HG02938 (cell line): ENCODE results near the gene POLE4.

Experiments used
- ATAC-seq: cut with Tn5 transposase; IDR thresholded peaks from one replicate; pipeline ENCODE4 v1.9.1; 2021; ENCODE audit warnings: mild to moderate bottlenecking, moderate library complexity; ENCODE audit not compliant: unreplicated experiment

Gene POLE4, protein sequence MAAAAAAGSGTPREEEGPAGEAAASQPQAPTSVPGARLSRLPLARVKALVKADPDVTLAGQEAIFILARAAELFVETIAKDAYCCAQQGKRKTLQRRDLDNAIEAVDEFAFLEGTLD

DNA sequence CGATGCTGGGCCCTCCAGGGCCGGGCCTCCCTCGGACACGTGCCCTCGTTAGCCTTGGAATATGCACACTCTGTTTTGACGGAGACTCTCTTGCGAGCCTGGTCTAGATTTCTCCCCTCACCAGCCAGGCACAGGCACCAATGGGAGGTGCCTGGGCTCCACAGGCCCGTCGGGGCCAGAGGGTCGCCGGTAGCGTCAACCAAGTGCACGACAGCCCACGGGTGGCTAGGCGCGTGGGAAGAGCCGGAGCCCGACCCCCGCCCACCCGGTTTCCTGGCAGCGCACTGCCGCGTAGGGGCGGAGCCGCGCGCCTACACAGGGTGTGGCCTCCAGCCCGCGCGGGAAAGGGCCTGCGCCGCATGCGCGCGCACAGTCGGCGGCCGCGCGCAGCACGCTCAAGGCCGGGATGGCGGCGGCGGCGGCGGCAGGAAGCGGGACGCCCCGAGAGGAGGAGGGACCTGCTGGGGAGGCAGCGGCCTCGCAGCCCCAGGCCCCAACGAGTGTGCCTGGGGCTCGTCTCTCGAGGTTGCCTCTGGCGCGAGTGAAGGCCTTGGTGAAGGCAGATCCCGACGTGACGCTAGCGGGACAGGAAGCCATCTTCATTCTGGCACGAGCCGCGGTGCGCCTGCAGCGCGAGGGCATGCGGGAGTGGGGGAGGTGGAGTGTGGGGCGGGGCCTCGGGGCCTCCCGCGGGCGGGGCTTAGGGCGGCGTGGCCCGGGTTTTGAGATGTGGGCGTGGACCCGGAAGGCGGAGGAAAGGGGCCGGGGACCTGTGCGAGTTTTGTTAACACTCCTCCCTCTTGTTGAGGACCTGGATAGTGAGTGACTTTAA, at the start of gene POLE4:
TSS of gene POLE4 (plus strand) at position 370 of the 832 bp plus-strand sequence. CDS start at position 407, 37 bp downstream.
- ATAC-seq: peak; percentile 93

DNA sequence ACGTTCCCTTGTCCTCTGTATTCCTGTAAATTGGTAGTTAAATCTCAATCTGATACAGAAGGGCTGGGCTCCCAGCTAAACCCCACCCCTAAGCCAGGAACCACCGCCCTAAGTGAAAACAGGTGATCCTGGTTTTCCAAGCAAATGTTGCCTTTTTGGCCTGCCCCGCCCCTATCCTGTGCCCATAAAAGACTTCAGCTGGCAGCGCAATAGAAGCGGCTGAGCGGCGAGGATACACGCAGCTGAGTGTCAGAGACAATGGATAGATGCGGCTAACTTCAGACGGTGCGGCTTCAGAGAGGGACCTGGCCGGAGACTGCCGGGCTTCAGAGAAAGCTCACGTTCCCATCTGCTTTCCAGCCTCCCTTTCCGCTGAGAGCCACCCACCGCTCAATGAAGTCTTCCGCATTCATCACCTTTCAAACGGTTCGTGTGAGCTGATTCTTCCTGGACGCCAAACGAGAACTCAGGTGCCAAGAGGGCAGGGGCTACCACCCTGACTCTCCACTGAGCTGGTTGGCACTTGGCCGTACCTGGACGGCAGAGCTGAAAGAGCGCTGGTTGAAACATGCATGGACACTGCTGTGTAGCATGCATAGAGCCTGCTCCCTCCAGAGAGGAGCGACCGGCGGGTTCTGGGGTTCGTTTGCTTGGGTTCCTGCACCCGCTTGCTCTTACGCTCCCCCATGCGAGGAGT, 49.5 kb upstream of the POLE4 start:
- no peak for ATAC-seq

DNA sequence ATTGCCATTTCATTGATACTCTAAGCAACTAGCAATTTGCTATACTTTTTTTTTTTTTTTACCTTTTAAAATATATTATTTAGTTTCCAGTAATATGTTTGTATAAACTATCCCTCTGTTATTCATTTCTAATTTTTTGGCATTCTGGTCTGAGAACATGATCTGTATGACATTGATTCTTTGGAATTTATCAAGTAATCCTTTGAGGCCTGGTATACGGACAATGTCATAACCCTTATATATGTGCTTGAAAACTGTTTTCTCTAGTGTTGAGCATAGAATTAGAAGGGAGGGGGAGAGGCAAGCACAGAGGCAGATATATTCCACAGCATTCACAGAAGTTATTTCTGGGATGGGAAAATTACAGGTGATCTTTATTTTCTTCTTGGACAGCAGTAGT, 48.2 kb upstream of the POLE4 start:
- no peak for ATAC-seq

DNA sequence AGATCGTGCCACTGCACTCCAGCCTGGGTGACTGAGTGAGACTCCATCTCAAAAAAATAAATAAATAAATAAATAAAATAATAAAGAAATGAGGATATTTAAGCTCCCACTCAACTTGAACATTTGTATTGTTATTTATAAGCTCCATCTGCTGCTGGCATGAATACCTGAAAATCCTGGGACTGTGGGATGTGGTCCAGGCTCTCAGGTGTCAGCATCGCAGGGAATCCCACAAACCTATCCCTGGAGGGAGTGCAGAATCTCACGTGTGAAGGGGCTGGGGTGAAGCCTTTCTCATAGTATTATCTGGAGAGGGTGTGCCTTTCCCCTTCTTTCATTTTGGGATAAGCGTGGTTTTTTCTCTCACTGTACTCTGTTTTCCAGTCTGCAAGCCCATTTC, 47.4 kb upstream of the POLE4 start:
- no peak for ATAC-seq

DNA sequence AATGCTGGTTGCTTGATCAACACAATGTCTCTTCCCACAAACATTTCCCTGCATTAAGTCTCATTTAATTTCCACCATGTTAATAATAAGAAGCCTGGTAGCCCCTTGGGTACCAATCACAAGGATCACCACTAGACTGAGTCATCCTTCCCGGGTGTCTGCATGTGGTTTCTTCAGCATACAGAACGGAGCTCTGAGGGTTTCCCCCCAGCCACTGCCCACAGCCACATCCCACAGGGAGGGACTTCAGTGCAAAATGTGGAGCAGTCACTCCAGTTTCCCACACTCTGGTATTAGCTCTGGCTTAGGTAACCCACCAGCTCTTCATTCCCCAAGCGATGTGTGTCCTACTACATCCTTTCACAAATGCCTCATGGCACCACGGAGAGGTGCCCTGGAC, 42.7 kb upstream of the POLE4 start:
- ATAC-seq: no peak

DNA sequence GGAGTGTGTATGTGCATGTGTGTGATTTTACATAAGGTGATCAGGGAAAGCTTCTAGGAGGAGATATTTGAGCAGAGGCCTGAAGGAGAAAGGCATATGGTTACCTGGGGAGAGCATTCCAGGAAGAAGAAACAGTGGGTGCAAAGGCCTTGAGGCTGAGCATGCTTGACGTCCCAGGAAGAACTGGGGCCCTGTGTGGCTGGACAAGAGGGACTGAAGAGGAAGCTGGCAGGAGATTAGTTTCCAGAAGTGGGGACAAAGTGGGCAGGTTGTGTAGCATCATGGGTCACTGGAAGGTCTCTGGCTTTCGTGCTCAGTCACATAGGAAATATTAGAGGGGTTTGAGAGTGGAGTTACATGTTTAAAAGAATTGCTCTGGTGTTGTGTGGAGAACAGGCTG, 42.0 kb upstream of the POLE4 start:
- no peak for ATAC-seq

DNA sequence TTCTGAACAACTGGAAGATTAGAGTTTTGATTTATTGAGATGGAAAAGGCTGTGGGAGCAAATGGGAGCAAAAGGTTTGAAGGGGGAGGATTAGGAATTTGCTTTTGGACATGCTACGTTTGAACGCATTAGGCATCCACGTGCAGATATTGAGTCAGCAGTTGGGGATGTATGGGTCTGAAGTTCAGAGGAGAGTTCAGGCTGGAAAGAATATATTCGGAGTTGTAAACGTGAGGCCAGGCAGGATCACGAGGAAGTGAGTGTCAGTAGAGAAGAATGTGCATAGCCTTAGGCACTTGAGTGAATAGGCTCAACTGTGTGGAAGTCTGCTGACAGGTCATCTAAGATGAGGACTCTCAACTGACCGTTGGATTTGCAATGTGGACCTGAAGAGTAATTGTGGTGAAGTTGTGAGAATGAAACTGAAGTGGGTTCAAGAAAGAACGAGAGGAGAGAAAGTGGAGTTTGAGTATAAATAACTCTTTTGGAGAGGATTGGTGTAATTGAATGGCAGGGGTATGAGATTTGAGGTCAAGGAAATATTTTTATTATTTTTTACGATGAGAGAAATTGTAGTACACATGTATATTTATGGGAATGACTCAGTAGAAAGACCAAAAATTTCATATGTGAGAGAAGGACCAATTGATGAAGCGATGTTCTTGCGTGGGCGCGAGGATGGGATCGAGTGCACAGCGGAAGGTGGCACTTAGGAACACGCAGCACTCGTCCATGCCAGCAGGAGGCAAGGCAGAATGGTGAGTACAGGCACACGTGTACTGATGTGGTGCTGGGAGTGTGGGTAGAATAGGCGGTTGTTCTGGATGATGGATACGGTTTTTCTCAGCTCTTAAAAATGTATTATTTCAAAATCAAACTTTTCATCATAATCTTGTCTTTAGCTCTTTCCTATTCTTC, 40.5 kb upstream of the POLE4 start:
- no peak for ATAC-seq

DNA sequence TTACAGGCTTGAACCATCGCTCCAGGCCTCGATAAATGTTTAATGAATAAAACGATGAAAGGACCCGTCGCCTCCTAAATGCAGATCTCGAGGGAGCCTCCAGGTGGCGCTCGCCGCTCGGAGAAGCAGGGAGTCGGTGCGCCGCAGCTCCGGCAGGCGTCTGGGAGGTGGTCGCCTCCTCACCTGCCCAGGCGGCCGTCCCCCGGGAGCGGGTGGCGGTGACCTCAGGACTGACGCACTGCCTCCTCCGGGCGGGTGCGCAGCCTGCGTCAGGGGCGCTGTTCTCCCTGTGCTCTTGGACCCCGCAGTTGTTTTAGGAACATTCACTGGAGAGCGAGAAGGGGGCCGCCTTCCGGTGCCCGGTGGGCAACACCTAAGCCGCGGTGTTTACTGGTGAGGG, 38.6 kb upstream of the POLE4 start:
- ATAC-seq: peak; percentile 65

DNA sequence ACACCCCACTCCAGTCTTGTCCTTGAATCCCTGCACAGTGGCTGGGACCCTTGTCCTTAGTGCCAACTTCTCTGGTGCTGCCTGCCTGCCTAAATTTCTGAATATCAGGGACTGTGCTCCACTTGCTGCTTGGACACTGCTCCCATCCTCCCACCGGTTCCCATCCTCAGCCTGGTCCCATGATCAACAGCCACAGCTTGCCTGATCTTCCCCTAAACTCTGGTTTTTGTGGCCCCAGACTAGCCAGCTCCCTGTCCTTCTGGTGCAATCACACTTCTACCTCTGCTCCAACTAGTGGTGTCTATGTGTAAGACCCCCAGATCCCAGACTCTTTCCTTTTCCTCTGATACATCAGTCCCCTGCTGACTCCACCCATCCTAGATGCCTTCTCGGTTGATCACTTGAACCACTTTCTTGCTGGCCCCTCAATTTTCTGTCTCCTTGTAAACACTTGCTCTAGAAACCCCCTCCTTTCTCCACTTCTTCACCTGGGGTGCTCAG, 37.2 kb upstream of the POLE4 start:
- no peak for ATAC-seq

DNA sequence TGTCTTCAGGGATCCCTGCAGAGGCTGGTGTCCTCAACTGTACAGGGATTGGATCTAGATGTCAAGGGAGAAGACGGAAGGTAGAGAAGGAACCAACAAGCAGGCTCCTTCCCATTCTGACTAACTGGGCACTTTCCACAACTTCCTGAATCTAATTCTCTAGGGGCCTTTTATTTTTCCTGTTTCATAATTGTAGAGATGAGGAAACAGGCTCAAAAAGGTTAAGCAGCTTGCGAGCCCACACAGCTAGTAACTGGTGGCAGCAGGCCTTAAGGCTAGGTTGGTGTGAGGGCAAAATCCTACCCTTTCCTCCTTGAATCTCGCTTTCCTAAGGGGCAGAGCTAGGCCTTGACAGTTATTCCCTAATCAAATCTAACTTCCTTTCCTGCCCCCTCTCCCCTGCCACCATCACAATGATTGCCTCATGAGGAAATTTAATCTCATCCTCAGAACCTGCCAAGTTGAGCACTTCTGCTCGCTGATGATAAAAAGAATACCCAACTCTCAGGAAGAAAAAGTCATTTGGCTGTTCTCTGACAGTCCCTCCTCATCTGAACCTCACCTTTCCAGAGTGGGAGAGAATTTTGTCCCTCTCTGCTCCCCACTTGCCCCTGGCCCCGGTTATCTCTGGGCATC, 35.7 kb upstream of the POLE4 start:
- no peak for ATAC-seq

DNA sequence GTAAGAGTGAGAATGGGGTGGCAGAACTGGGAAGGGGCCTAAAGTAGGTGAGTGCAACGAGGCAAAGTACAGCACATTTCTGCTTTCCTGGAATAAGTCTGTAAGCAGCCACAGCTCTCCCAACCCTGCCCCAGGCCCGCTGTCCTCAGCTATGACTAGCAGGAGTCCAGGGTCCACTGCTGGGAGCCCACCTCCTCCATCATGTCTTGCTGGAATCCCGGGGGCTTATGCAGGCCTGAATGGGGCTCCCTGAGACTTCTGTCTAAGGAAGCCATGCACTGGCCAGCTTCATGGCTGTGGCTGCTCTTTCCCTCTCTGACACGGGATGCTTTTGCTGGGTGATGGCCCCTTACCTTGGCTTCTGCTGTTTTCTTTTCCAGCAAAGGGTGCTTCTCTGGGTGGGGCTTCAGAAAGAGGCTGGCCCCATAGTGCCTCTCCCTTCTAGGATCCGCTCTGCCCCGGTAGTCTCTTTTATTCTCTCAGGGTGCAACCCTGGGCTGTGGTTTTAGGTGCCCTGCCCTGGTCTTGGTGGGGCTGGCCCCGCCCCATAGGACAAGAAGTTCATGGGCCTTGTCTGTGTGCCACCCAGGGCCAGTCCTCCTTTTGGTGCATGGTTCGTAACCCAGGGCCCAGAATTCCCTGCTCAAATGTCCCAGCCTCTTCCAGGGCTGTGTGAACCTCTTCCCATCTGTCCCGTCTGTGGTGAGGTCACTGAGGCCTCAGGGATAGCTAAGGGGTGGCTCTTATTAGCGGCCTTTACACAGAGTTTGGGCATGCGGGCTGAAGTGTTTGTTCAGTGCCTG, 33.8 kb upstream of the POLE4 start:
- no peak for ATAC-seq

DNA sequence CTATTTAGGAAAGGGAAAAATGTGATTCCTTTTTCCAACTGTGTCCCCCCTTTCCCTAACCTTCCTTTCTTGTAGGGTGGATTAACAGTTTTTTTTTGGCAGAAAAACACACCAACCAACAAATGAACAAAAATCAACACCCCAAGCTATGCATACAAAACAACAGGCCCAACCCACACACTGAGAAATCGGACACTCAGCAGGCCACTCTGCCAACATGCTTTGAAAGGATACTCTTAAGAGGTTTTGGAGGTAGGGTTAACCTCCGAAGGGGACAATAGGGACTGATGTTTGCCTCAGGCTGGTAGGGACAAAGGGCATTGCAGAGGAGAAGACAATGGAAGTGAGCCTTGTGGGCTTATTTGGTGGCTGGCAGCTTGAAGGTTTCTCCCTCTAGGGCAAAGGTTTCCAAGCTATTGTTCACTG, 33.1 kb upstream of the POLE4 start:
- ATAC-seq: no peak

DNA sequence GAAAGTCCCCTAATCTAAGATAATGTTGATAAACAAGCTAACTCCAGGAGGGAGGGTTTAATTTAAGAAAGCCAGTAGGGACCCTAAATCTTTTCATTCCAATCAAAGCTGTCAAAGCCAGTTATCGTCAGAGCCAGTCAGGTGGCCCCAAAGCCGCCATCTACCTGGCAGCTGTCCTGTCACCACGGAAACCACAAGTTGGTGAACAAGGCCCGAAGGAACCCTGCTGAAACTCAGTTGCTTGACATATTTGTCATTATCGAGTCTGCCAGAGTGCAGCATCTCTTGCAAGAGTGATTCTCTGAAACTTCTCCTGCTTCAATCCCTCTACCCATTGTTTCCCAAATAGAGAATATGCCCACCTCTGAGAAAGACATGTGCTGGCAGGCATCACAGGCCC, 30.8 kb upstream of the POLE4 start:
- ATAC-seq: no peak

DNA sequence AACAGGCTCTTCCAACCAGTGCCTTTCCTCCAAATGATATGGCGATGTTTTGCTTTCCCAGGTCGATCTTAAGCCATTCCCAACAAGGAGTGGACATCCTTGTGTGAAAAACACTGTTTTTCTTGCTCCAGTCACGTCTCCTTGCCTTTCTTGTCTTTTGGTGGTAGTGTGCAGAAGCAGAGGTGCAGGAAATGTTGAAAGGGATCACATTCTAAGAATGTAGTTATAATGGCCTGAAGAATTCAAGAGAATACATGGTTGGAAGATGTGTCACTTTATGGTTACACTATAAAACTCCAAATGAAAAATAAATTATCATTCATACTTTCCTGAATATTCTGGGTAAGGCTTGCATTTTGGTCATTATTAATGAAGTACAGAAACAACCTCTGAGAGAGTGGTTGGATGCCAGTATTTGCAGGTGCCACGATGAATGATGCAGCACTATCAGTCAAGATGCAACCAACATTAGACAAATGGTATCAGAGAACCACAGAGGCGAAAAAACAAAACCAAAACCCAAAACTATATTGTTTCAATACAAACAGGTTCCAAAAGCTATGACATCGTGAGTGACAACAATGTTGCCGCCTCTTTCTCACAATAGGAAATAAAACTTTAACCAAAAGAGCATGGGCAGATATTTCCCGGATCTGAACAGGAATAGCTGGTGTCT, 27.5 kb upstream of the POLE4 start:
- ATAC-seq: no peak

DNA sequence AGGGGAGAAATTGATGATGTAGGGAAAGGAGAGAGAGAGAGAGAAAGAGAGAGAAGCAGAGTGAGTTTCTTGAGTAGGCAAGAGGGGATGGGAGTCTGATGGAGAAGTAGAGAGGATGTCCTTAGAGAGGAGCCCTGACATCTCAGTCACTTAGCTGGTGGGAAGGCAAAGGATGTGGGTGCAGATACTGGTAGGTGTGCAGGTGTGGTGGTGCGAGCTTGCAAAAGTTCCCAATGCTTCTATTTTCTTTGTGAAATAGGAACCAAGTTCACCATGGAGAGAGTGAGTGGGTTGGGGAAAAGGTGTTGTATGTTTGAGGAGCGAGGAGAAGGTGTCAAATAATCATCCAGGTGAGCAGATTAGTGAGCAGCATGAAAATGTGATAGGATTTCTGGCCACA, 26.5 kb upstream of the POLE4 start:
- ATAC-seq: no peak

DNA sequence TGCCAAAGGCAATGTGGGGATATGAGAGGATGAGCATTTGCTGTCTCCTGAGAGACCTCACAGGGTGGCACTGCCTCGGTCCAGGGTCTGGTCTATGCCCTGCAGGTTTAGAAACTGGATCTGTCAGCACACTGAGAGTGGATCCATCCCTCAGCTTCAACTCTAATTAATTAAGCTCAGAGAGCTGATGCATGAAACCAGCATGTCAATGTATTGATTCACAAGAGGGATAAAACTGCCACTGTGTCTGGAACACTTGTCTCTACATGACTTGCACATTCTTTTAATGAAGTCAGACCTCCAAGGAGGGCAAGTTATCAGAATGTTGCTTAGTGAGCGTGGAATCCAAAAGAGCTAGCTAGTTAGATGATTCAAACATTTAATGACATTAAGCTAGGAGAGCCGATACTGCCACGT, 22.5 kb upstream of the POLE4 start:
- no peak for ATAC-seq

DNA sequence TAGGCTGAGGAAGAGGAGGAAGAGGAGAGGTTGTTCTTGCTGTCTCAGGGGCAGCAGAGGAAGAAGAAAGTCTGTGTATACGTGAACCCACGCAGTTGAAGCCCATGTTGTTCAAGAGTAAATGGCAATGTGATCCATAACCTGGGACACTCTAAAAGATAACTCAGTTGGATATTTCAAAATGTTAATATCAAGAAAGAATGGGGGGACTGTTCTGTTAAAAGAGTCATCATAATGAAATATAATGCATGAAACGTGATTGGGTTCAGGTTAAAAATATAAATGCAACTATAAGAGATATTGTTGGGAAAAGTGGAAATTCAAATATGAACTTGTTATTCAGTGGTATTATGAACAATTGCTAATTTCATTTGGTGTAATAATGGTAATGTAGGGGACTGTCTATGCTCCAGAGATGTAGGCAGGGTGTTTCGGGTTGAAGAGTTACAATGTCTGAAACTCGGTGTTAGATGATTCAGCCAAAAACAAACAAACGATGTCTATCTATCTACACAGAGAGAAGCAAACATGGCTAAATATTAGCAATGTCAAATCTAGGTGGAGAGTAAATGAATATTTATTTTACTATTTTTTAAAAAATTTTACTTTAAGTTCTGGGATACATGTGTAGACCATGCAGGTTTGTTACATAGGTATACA, 21.1 kb upstream of the POLE4 start:
- ATAC-seq: no peak

DNA sequence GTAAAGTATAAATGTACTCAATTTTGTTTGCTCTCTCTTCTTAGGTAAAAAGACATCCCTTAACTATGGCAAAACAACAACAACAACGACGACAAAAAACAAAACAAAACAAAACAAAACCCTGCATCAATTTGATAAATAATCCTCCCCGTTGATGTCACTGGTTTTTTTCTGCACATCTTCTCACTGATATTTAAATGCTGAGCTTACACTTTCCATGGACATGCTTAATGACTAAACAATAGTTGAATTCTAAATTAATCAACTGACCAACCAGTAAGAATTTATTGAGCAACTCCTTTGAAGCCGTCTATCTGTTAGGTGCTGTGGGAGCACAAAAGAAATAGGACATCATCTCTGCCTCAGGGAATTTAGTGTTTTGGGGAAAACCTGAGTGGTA, 20.2 kb upstream of the POLE4 start:
- no peak for ATAC-seq
